H1 (cell line): Measurements from ENCODE around the gene RNF10. TPM values are rescaled to one million over a fixed set of nuclear protein-coding genes. Genes with fewer than 3 reads are reported as not detected.
A peak's percentile ranks its signal among the peaks of the same experiment; 100 is the strongest.

ENCODE experiments used
- CHD1 ChIP-seq: IDR thresholded peaks from 2 replicates; pipeline ENCODE4 v1.6.1; 2012; ENCODE audit warnings: low read depth, low read length, improper control_type of control experiment
- GTF2F1 ChIP-seq: IDR thresholded peaks from 2 replicates; pipeline ENCODE4 v1.6.1; 2012; ENCODE audit warnings: low read depth, low read length, improper control_type of control experiment, borderline replicate concordance
- KDM4A ChIP-seq: IDR thresholded peaks from one replicate; pipeline ENCODE4 v1.7.1; 2012; ENCODE audit warnings: low read depth, mild to moderate bottlenecking, moderate library complexity, low read length, inconsistent platforms; ENCODE audit not compliant: severe bottlenecking
- PHF8 ChIP-seq: fragments of 200-600 bp; sonication (generic); conservative IDR thresholded peaks from 2 replicates; pipeline ENCODE4 v1.7.1; 2012; ENCODE audit warnings: low read depth, mild to moderate bottlenecking, inconsistent platforms, low read length, moderate library complexity
- POLR2AphosphoS5 ChIP-seq: IDR thresholded peaks from 2 replicates; pipeline ENCODE4 v1.6.1; 2011; ENCODE audit warnings: low read depth, low read length
- RXRA ChIP-seq: IDR thresholded peaks from 2 replicates; pipeline ENCODE4 v1.6.1; 2011; ENCODE audit warnings: low read depth, mild to moderate bottlenecking, low read length, moderate library complexity; ENCODE audit not compliant: insufficient read depth
- SIX5 ChIP-seq: IDR thresholded peaks from 2 replicates; pipeline ENCODE4 v1.6.1; 2011; ENCODE audit warnings: mild to moderate bottlenecking, low read depth, low read length
- TCF12 ChIP-seq: IDR thresholded peaks from 2 replicates; pipeline ENCODE4 v1.6.1; 2011; ENCODE audit warnings: low read depth, mild to moderate bottlenecking, low read length
- YY1 ChIP-seq: IDR thresholded peaks from 2 replicates; pipeline ENCODE4 v1.6.1; 2011; ENCODE audit warnings: low read depth, mild to moderate bottlenecking, low read length
- polyA plus RNA-seq, 7 experiments: library from polyadenylated mRNA; depleted of rRNA in 3 of 7; stranded (reverse) in 5 of 7; unstranded in 2 of 7; fragments of >200 nt in 5 of 7; fragments of 200-250 nt in 2 of 7; gene quantifications; 1 replicate in 5 of 7; 2 replicates in 1 of 7; 4 replicates in 1 of 7; pipeline versions ENCODE4 v1.2.1 to v1.2.3, GENCODE V29; 2011 to 2013; ENCODE audit warnings: missing spikeins in 2 of 7, mixed read lengths in 2 of 7
- total RNA-seq: library from RNA; stranded (reverse); fragmentation: NEBNext Ultra II Directional; extraction: Animal tissue kit (Norgen Biotek cat#: 25700); gene quantifications from 2 replicates; pipeline ENCODE4 v1.2.1, GENCODE V29; 2021

RNF10 gene
- total and polyA plus RNA-seq, 2 of the 8 experiments (the other 6 are each of a cell fraction or from before 2014, with no cell fraction given): 71.6 to 171 TPM

DNA sequence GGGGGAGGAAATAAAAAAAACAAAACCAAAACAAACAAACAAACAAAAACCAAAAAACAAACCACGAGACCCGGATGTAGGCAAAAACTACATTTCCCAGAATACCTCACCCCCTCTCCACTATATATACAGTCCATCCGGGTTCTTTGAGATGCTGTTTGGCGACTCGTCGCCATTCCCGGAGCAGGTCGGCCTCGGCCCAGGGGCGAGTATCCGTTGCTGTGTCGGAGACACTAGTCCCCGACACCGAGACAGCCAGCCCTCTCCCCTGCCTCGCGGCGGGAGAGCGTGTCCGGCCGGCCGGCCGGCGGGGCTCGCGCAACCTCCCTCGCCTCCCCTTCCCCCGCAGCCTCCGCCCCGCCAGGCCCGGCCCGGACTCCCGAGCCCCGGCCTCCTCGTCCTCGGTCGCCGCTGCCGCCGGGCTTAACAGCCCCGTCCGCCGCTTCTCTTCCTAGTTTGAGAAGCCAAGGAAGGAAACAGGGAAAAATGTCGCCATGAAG, at the start of gene RNF10 (continued):
- peak; percentile 92 for TF ChIP-seq PHF8
- TF ChIP-seq RXRA: no peak
- TF ChIP-seq CHD1: no peak; the same call in 1 of the 2 replicates
- TF ChIP-seq TCF12: no peak
- peak; percentile 87 for TF ChIP-seq YY1
- TF ChIP-seq POLR2AphosphoS5: peak; percentile 82
- peak; percentile 82 for TF ChIP-seq KDM4A
- TF ChIP-seq GTF2F1: no peak
- peak; percentile 75 for TF ChIP-seq SIX5
